Measurements from ENCODE around the gene KIF21B. TPM values are rescaled to one million over a fixed set of nuclear protein-coding genes. Genes with fewer than 3 reads are reported as not detected.

Gene KIF21B
- total RNA-seq, 6 experiments from 2014 or later, result 0.75 to 4.4 (median 1.4) TPM

DNA sequence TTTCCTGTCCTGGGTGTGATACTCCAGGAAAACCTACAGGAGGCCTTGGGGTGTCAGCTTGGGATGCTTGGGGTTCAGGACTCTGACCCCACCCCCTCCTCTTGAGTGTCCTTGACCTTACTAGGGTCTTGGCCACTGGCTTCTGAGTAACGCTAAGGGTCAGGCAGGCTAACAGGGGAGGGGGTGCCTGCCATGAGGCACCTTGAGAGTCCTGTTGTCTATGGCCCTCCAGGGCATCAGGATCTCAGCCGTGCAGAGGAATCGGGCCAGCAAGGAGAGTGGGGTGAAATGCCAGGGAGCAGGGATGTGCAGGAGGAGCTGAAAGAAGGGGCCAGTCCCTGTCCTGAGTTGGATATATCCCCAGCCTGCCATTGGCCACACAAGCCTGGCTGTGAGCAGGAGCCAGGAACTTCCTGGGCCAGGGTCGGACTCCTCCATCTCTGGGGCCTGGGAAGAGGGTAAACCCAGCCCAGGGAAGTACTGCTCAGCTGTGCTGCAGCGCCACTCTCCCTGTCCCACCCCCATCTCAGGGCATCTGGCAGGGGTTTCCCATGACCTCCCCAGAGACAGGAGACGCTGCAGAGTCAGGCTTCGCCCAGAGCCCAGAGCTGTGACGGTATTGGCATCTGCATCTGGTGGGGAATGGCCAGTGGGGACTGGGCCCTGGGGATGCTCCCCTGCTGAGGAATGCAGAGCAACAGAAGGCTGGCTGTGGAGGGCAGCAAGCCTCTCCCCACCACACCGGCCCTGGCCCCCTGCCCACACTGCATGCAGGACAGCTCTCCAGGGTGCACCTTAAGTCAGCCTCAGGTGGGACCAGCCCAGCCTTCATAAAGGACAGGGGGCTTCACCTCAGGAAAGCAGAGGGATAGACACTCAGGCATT, 6.3 kb downstream of the KIF21B start:
- H3K27ac ChIP-seq, result no peak overlapping the region
- WGBS (ENCODE audit: insufficient coverage, low coverage, low lambda C conversion rate, missing lambda C conversion rate), result no CpG with 5 or more reads among the region's 9 CpGs
- H3K9me3 ChIP-seq, result no peaks in the 10 kb centered on the region
- peaks cover 0 to 19% (median 0%) of the 10 kb centered on the region in 4 donors for H3K4me1 ChIP-seq
- ATAC-seq (no peak), DNase-seq (no peak)
- intact Hi-C loops (cut with DNase I), result no loop called here
- no peak for TF ChIP-seq POLR2A (IDR thresholded peaks at IDR 0.05)
- TF ChIP-seq, protein P1, sequence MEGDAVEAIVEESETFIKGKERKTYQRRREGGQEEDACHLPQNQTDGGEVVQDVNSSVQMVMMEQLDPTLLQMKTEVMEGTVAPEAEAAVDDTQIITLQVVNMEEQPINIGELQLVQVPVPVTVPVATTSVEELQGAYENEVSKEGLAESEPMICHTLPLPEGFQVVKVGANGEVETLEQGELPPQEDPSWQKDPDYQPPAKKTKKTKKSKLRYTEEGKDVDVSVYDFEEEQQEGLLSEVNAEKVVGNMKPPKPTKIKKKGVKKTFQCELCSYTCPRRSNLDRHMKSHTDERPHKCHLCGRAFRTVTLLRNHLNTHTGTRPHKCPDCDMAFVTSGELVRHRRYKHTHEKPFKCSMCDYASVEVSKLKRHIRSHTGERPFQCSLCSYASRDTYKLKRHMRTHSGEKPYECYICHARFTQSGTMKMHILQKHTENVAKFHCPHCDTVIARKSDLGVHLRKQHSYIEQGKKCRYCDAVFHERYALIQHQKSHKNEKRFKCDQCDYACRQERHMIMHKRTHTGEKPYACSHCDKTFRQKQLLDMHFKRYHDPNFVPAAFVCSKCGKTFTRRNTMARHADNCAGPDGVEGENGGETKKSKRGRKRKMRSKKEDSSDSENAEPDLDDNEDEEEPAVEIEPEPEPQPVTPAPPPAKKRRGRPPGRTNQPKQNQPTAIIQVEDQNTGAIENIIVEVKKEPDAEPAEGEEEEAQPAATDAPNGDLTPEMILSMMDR (IDR thresholded peaks at IDR 0.05), result no peak
- H3K27me3 ChIP-seq, result no peaks in the 10 kb centered on the region
- H3K4me3 ChIP-seq, result no peak overlapping the region
- H3K36me3 ChIP-seq, result no peaks in the 10 kb centered on the region

- no peak overlapping the region for H3K27ac ChIP-seq
- 46% methylated on average over 5 of the region's 10 CpGs for WGBS (ENCODE audit: insufficient coverage, low coverage, low lambda C conversion rate, missing lambda C conversion rate)
These were observed 7.3 kb downstream of the KIF21B start for GRCh38 chr1:201016211-201016651.

GRCh38 chr1:201015551-201016091, 7.9 kb downstream of the KIF21B start:
- DNase-seq (no peak), ATAC-seq (no peak)
- H3K9me3 ChIP-seq, result no peaks in the 10 kb centered on the region
- H3K27ac ChIP-seq, result no peak overlapping the region
- TF ChIP-seq POLR2A (IDR thresholded peaks at IDR 0.05), result no peak
- TF ChIP-seq, protein P1 (IDR thresholded peaks at IDR 0.05), result no peak
- peaks cover 0 to 19% (median 0%) of the 10 kb centered on the region in 4 donors for H3K4me1 ChIP-seq
- no peak overlapping the region for H3K4me3 ChIP-seq
- no peaks in the 10 kb centered on the region for H3K36me3 ChIP-seq
- no peaks in the 10 kb centered on the region for H3K27me3 ChIP-seq
- WGBS (ENCODE audit: insufficient coverage, low coverage, low lambda C conversion rate, missing lambda C conversion rate), result 32% methylated on average over 4 of the region's 5 CpGs
- intact Hi-C loops (cut with DNase I), result no loop called here

More at GRCh38 chr1:201016211-201016651, 7.3 kb downstream of the KIF21B start:
- no peak overlapping the region for H3K4me3 ChIP-seq
- ATAC-seq (no peak), DNase-seq (no peak)
- no peaks in the 10 kb centered on the region for H3K36me3 ChIP-seq
- peaks cover 0 to 19% (median 0%) of the 10 kb centered on the region in 4 donors for H3K4me1 ChIP-seq
- TF ChIP-seq, protein P1 (IDR thresholded peaks at IDR 0.05), result no peak
- no peak for TF ChIP-seq POLR2A (IDR thresholded peaks at IDR 0.05)
- H3K27me3 ChIP-seq, result no peaks in the 10 kb centered on the region
- intact Hi-C loops (cut with DNase I), result no loop called here
- H3K9me3 ChIP-seq, result no peaks in the 10 kb centered on the region

GRCh38 chr1:201014816-201015200, 8.7 kb downstream of the KIF21B start:
- Histone ChIP-seq H3K4me1 (peaks cover 0 to 15% (median 0%) of the 10 kb centered on the region in 4 donors), H3K4me3 (no peak overlapping the region), H3K27me3 (no peaks in the 10 kb centered on the region), H3K27ac (no peak overlapping the region), H3K36me3 (no peaks in the 10 kb centered on the region), H3K9me3 (no peaks in the 10 kb centered on the region)
- DNase-seq, result no peak
- WGBS (ENCODE audit: insufficient coverage, low coverage, low lambda C conversion rate, missing lambda C conversion rate), result 83% methylated on average over 3 of the region's 3 CpGs
- TF ChIP-seq, protein P1 (IDR thresholded peaks at IDR 0.05), result no peak
- no peak for TF ChIP-seq POLR2A (IDR thresholded peaks at IDR 0.05)
- intact Hi-C loops (cut with DNase I), result no loop called here
- ATAC-seq, result no peak

Data from right lobe of liver (tissue), 6 donors.